Transverse colon (tissue), 4 donors: ENCODE results near the gene NAP1L4.

ENCODE experiments used
- POLR2A ChIP-seq: fragments of 450-650 bp; IDR thresholded peaks from one replicate; pipeline ENCODE4 v1.6.1; 2016; ENCODE audit warnings: antibody characterized with exemption, mild to moderate bottlenecking, moderate library complexity
- POLR2AphosphoS5 ChIP-seq, 3 donors: sonication (generic); formaldehyde crosslinking; IDR thresholded peaks; one replicate each; pipeline ENCODE4 v1.6.1; 2016; ENCODE audit warnings: antibody characterized with exemption in 3 of 3
- TF ChIP-seq, protein P1 (sequence below), 5 experiments: fragments of 200-600 bp in 3 of 5; fragments of 450-650 bp in 2 of 5; sonication (generic) in 3 of 5; IDR thresholded peaks; 1 replicate in 2 of 5; 2 replicates in 3 of 5; pipeline ENCODE4 v1.5.1; 2016 to 2017; ENCODE audit warnings: antibody characterized with exemption in 5 of 5, inconsistent platforms in 3 of 5, mild to moderate bottlenecking in 2 of 5, moderate library complexity in 1 of 5

DNA sequence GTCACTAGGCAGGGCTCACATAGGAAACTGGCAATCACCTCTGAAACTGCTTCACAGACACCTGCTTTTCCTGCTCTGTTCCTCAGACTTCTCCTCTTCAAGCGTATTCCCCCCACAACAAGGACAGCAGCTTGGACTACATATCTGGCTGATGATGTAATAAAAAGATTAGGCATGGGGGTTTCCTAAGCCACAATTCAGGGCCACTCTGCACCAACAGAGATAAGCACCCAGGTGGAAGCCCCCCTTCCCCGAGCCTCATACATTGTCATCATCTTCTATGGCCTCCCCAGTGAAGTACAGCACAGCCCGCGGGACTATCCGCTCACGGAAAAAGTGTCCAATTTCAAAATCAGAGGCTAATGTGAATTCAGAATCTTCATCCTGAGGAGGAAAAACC lies 37.9 kb downstream of the NAP1L4 start:
- TF ChIP-seq, protein P1, sequence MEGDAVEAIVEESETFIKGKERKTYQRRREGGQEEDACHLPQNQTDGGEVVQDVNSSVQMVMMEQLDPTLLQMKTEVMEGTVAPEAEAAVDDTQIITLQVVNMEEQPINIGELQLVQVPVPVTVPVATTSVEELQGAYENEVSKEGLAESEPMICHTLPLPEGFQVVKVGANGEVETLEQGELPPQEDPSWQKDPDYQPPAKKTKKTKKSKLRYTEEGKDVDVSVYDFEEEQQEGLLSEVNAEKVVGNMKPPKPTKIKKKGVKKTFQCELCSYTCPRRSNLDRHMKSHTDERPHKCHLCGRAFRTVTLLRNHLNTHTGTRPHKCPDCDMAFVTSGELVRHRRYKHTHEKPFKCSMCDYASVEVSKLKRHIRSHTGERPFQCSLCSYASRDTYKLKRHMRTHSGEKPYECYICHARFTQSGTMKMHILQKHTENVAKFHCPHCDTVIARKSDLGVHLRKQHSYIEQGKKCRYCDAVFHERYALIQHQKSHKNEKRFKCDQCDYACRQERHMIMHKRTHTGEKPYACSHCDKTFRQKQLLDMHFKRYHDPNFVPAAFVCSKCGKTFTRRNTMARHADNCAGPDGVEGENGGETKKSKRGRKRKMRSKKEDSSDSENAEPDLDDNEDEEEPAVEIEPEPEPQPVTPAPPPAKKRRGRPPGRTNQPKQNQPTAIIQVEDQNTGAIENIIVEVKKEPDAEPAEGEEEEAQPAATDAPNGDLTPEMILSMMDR (IDR thresholded peaks at IDR 0.05) = no peak
- no peak for TF ChIP-seq POLR2A
- no peak for TF ChIP-seq POLR2AphosphoS5 (IDR thresholded peaks at IDR 0.05)
